Activated CD8-positive, alpha-beta memory T cell treated with anti-CD3 and anti-CD28 coated beads, Interleukin-2, amount 50 U/mL, for 48 hours (primary cell): ENCODE results near the gene TMEM212.
"Not testable (repeated sequence)": the region's sequence is repeated elsewhere in the genome, so short reads cannot be mapped to it uniquely, and the experiment has no call there.

Experiments
- DNase-seq: peaks from one replicate; pipeline ENCODE4 v3.0.0-alpha.2; 2020

Gene TMEM212

GRCh38 chr3:171813897-171814460, 29.2 kb upstream of the TMEM212 start:
- DNase-seq: no peak

- DNase-seq: not testable (repeated sequence)
Observed at GRCh38 chr3:171814662-171815061, 28.5 kb upstream of the TMEM212 start.

GRCh38 chr3:171815973-171816595, 27.1 kb upstream of the TMEM212 start:
- DNase-seq: no peak

DNA sequence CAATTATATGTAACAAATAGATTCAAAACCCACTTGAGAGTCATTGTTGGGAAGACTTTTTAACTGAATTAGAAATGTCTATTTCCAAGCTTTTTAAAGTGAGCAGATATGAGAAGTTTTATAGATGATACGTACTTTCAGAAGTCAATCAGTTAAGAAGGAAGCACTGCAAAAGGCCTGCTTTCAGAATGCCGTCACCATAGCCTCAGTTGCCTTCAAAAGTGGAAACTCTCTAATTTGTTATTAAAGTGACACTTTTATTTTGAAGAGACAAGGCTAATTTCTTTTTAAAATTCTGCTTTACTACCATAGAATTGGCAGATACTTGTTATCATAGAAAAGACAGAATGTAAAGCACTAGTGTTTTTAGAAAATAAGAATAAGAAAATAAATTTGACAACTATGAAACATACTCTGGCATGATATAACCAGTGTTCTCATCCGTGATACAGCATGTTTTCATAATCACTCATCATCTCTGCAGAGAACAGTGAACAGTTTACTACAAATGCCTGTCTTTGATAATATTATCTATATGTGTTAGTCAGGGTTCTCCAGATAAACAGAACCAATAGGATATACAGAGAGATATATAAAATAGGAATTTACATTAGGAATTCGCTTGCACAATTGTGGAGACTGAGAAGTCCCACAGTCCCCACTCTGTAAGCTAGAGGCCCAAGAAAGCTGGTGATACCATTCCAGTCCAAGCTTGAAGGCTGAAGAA, 25.9 kb upstream of the TMEM212 start:
- DNase-seq: no peak

- no peak for DNase-seq
Observed at GRCh38 chr3:171821044-171821443, 22.1 kb upstream of the TMEM212 start.

GRCh38 chr3:171821778-171822358, 21.3 kb upstream of the TMEM212 start:
- no peak for DNase-seq

DNA sequence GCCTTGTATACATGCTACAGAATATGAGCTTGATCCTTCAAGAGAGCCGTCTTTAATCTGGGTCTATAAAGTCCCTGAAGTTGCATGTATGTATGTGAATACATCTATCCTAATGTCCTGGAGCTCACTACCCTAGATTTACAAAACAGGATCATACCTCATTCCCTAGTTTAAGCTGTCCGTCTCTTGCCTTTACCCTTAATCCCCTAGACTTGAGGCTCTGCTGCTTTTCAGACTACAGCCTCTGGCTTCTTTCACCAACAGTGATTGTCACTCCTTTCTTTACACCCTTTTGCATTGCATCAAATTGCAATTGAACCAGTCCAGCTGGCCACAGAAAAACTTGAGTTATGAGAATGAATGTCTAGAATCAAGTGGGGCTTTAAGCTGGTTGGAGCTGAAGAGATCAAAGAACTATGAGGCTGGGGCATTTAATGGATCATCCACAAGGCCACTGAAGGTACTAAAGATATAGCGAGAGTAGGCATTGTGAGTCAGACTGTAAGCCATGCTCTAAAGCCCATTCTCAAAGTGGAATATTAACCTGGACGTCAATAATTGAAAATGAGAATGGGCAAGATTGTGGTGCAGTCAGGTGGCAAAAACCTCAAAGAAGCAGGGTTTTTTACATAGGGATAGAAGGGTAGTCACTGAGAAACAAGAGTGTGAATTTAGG, 20.6 kb upstream of the TMEM212 start:
- no peak for DNase-seq

- DNase-seq: no peak
Observed at GRCh38 chr3:171824116-171824515, 19.0 kb upstream of the TMEM212 start.

GRCh38 chr3:171824824-171825221, 18.3 kb upstream of the TMEM212 start:
- no peak for DNase-seq

GRCh38 chr3:171825222-171825828, 17.8 kb upstream of the TMEM212 start:
- DNase-seq: no peak

GRCh38 chr3:171827385-171827784, 15.8 kb upstream of the TMEM212 start:
- DNase-seq: no peak

- no peak for DNase-seq
Observed at GRCh38 chr3:171827836-171828458, 15.2 kb upstream of the TMEM212 start.

DNA sequence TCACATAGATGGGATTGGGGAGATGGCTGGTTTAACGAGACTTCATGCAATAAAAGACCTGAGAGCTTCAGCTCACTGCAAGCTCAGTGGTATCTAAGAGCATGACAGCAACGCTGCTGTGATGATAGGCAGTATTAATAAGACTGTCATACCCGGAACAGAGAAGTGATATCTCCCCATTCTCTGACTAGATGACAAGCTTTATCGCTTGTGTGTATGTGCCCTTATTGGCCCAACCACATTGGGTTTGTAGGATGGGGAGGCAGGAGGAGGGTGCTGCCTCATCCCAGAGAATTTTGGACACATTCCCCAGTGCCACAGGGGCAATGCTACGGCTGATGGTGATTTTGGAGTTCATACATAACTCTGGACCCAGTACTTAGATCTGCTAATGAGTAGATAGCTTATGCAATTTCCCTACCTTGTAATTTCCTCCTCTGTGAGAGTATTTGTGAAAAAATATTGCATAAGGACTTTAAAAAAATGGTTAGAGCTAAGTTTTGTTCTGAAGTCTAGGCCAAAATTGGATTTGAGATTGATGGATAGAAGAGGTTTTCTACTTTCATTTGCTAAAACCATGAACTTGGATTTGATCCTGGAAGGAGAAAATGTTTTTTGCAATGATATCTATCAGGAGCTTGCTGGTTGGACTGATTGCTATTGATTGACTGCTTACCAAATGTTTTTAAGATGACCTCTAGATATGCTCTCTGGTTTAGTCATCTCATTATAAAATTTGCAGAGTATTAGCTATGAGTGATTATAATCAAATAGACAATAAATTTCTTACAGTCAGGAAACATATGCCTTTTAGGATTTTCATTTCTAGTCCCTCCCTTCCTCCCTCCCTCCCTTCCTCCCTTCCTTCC, 14.0 kb upstream of the TMEM212 start:
- DNase-seq: no peak

DNA sequence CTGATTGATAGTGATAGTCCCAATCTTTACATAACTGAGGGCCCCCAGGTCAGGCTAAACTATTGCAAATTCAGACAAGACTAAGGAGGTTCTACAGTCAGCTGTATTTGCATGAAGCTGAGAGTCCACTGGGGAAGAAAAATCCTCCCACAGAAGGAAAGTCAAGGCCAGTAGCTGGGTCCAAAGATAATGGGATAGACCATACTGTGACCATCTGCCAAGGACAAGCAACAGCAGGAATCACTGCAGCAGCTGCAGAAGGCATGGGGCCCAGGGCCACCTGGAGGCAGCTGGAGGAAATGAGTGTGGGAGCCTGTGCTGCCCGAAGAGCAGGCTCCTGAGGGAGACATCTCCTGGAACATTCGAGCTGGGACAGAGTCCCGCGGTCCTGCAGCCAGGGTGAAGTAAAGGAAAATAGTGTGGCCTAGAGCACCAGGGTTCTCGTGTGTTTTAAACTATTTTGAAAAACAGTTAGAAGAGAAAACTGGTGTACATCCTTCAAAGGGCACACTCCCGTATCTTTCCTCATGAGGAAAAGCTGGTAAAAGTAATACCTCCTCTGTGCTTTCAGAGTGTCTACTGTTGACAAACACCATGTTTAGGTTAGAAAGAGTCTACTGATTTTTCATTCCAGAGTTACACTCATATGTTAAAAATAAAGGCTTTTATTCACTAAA, 13.2 kb upstream of the TMEM212 start:
- no peak for DNase-seq

GRCh38 chr3:171830518-171830875, 12.7 kb upstream of the TMEM212 start:
- DNase-seq: no peak

DNA sequence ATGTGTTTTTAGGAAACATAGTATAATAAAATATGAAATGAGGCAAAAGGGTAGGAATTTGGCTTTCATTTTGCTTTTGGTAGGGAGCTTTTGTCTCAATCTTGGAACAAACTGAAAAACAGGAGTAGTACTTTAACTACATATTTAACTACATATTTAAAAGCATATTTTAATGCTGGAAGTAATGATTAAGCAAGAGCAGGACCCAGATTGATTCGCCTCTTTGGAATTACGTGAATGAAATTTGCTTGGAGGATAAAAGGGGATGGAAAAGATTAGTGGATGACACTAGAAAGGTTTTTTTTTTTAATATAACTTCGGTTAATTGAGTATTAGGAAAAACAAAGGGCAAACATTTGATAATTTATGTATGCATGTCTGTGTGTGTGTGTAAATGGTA, 11.2 kb upstream of the TMEM212 start:
- DNase-seq: no peak

- no peak for DNase-seq
Observed at GRCh38 chr3:171832989-171833388, 10.2 kb upstream of the TMEM212 start.

- no peak for DNase-seq
Observed at GRCh38 chr3:171833789-171834460, 9.2 kb upstream of the TMEM212 start.

- DNase-seq: no peak
Observed at GRCh38 chr3:171834461-171834801, 8.7 kb upstream of the TMEM212 start.

GRCh38 chr3:171835116-171835515, 8.0 kb upstream of the TMEM212 start:
- DNase-seq: no peak

- no peak for DNase-seq
Observed at GRCh38 chr3:171835613-171836012, 7.5 kb upstream of the TMEM212 start.
